Gastrocnemius medialis (tissue), 4 donors: Measurements from ENCODE around the gene CDH8. TPM values are rescaled to one million over a fixed set of nuclear protein-coding genes. Genes with fewer than 3 reads are reported as not detected.

Experiments used
- ATAC-seq, 2 donors: fragments of 150-250 bp; one replicate each; pipeline ENCODE4 v1.9.1; 2016
- DNase-seq, 2 donors: peaks; one replicate each; pipeline ENCODE4 v3.0.0-alpha.2; 2019
- H3K27ac ChIP-seq, 4 donors: fragments of 200-600 bp; sonication (generic); 1 replicate in 1 of 4; 2 replicates in 3 of 4; pipeline ENCODE4 v1.5.1; 2016 to 2018; ENCODE audit warnings: mild to moderate bottlenecking in 2 of 4, moderate library complexity in 1 of 4
- H3K27me3 ChIP-seq, 3 donors: fragments of 200-600 bp; sonication (generic) in 2 of 3; 1 replicate in 1 of 3; 2 replicates in 2 of 3; pipeline versions ENCODE4 v1.5.1 to v1.6.0; 2016 to 2019; ENCODE audit warnings: mild to moderate bottlenecking in 1 of 3, moderate library complexity in 1 of 3
- H3K36me3 ChIP-seq, 2 donors: fragments of 200-600 bp; sonication (generic) in 1 of 2; one replicate each; pipeline ENCODE4 v1.5.1; 2017 to 2018
- H3K4me1 ChIP-seq, 2 donors: fragments of 200-600 bp; sonication (generic) in 1 of 2; one replicate each; pipeline ENCODE4 v1.5.1; 2016 to 2017; ENCODE audit warnings: mild to moderate bottlenecking in 2 of 2
- H3K4me3 ChIP-seq, 4 donors: fragments of 200-600 bp; sonication (generic) in 3 of 4; 1 replicate in 1 of 4; 2 replicates in 3 of 4; pipeline ENCODE4 v1.5.1; 2016 to 2019; ENCODE audit warnings: mild to moderate bottlenecking in 2 of 4
- H3K9me3 ChIP-seq, 3 donors: fragments of 200-600 bp; sonication (generic) in 2 of 3; 1 replicate in 1 of 3; 2 replicates in 2 of 3; pipeline ENCODE4 v1.5.1; 2016 to 2019
- CTCF ChIP-seq, 5 experiments: fragments of 450-650 bp in 3 of 5; fragments of 200-600 bp in 2 of 5; sonication (generic) in 2 of 5; IDR thresholded peaks in 4 of 5; conservative IDR thresholded peaks in 1 of 5; 1 replicate in 4 of 5; 2 replicates in 1 of 5; pipeline ENCODE4 v1.5.1; 2016 to 2019; ENCODE audit warnings: antibody characterized with exemption in 5 of 5, mild to moderate bottlenecking in 3 of 5, moderate library complexity in 3 of 5
- POLR2A ChIP-seq, 2 donors: fragments of 450-650 bp; IDR thresholded peaks; one replicate each; pipeline ENCODE4 v1.6.1; 2017; ENCODE audit warnings: antibody characterized with exemption in 2 of 2, mild to moderate bottlenecking in 2 of 2, moderate library complexity in 2 of 2
- in situ Hi-C, 4 donors: fragments of 200-750 bp; cut with MboI; loops; one replicate each; pipeline versions ENCODE4 v1.15.0 to v1.8.0; 2017; ENCODE audit warnings: low sequenced_read_pairs in 4 of 4
- intact Hi-C: fragments of 100-400 bp; cut with DNase I; formaldehyde crosslinking; loops from one replicate; pipeline ENCODE4 v1.15.1; 2023; ENCODE audit warnings: low total_unique reads
- total RNA-seq, 4 donors: library from RNA; depleted of rRNA; stranded (reverse); fragments of >200 nt; gene quantifications; one replicate each; pipeline versions ENCODE4 v1.1.0 to v1.2.3, GENCODE V29; 2016

CDH8 gene
- total RNA-seq, 4 donors from 2014 or later: 0.04 to 0.20 (median 0.17) TPM; not detected in 1

- H3K4me1 ChIP-seq: no peaks in the 10 kb centered on the region
- intact Hi-C loops: no loop called here
- no peaks in the 10 kb centered on the region for H3K27me3 ChIP-seq
- H3K9me3 ChIP-seq: no peaks in the 10 kb centered on the region
- no peaks in the 10 kb centered on the region for H3K36me3 ChIP-seq
- DNase-seq (no peak), ATAC-seq (no peak)
- no peak overlapping the region for H3K27ac ChIP-seq
- TF ChIP-seq CTCF (IDR thresholded peaks at IDR 0.05 in 4 of 5, conservative IDR thresholded peaks at IDR 0.05 in 1 of 5) (no peak), POLR2A (IDR thresholded peaks at IDR 0.05) (no peak)
- in situ Hi-C loops: no loop called here
- H3K4me3 ChIP-seq: no peak overlapping the region
Observed at GRCh38 chr16:61915569-61915968, 120.7 kb downstream of the CDH8 start.

GRCh38 chr16:61909074-61909473 is 127.2 kb downstream of the CDH8 start:
- intact Hi-C loops (no loop called here), in situ Hi-C loops (no loop called here)
- DNase-seq: no peak
- Histone ChIP-seq H3K4me1 (no peaks in the 10 kb centered on the region), H3K27me3 (no peaks in the 10 kb centered on the region), H3K27ac (no peak overlapping the region), H3K9me3 (no peaks in the 10 kb centered on the region), H3K36me3 (no peaks in the 10 kb centered on the region), H3K4me3 (no peak overlapping the region)
- no peak for ATAC-seq
- no peak for TF ChIP-seq CTCF (IDR thresholded peaks at IDR 0.05 in 4 of 5, conservative IDR thresholded peaks at IDR 0.05 in 1 of 5)
- no peak for TF ChIP-seq POLR2A (IDR thresholded peaks at IDR 0.05)

- ATAC-seq: no peak
- H3K36me3 ChIP-seq: no peaks in the 10 kb centered on the region
- H3K27me3 ChIP-seq: no peaks in the 10 kb centered on the region
- in situ Hi-C loops (no loop called here), intact Hi-C loops (no loop called here)
- DNase-seq: no peak
- no peak overlapping the region for H3K27ac ChIP-seq
- no peak overlapping the region for H3K4me3 ChIP-seq
- no peaks in the 10 kb centered on the region for H3K9me3 ChIP-seq
- TF ChIP-seq POLR2A (IDR thresholded peaks at IDR 0.05) (no peak), CTCF (IDR thresholded peaks at IDR 0.05 in 4 of 5, conservative IDR thresholded peaks at IDR 0.05 in 1 of 5) (no peak)
- H3K4me1 ChIP-seq: no peaks in the 10 kb centered on the region
Observed at GRCh38 chr16:61908426-61908825, 127.8 kb downstream of the CDH8 start.

- in situ Hi-C loops (no loop called here), intact Hi-C loops (no loop called here)
- Histone ChIP-seq H3K27me3 (no peaks in the 10 kb centered on the region), H3K9me3 (no peaks in the 10 kb centered on the region), H3K4me3 (no peak overlapping the region), H3K36me3 (no peaks in the 10 kb centered on the region), H3K4me1 (no peaks in the 10 kb centered on the region), H3K27ac (no peak overlapping the region)
- no peak for TF ChIP-seq CTCF (IDR thresholded peaks at IDR 0.05 in 4 of 5, conservative IDR thresholded peaks at IDR 0.05 in 1 of 5)
- no peak for TF ChIP-seq POLR2A (IDR thresholded peaks at IDR 0.05)
- ATAC-seq (no peak), DNase-seq (no peak)
Observed at GRCh38 chr16:61901689-61902088, 134.5 kb downstream of the CDH8 start.

GRCh38 chr16:61900482-61900881 is 135.8 kb downstream of the CDH8 start:
- DNase-seq (no peak), ATAC-seq (no peak)
- Histone ChIP-seq H3K9me3 (no peaks in the 10 kb centered on the region), H3K27ac (no peak overlapping the region), H3K4me1 (no peaks in the 10 kb centered on the region), H3K36me3 (no peaks in the 10 kb centered on the region), H3K27me3 (no peaks in the 10 kb centered on the region), H3K4me3 (no peak overlapping the region)
- intact Hi-C loops (no loop called here), in situ Hi-C loops (no loop called here)
- no peak for TF ChIP-seq CTCF (IDR thresholded peaks at IDR 0.05 in 4 of 5, conservative IDR thresholded peaks at IDR 0.05 in 1 of 5)
- TF ChIP-seq POLR2A (IDR thresholded peaks at IDR 0.05): no peak
